Tibial nerve (tissue), 4 donors: Measurements from ENCODE around the gene SSR3. TPM values are rescaled to one million over a fixed set of nuclear protein-coding genes. Genes with fewer than 3 reads are reported as not detected.

ENCODE experiments used
- DNase-seq, 2 donors: peaks; one replicate each; pipeline ENCODE4 v3.0.0-alpha.2; 2019; ENCODE audit warnings: low spot score in 2 of 2
- H3K27ac ChIP-seq, 4 donors: fragments of 200-600 bp; sonication (generic) in 3 of 4; one replicate each; pipeline ENCODE4 v1.5.1; 2017 to 2019; ENCODE audit warnings: mild to moderate bottlenecking in 1 of 4
- H3K27me3 ChIP-seq, 2 donors: fragments of 200-600 bp; sonication (generic) in 1 of 2; one replicate each; pipeline versions ENCODE4 v1.5.1 to v1.6.0; 2017 to 2019
- H3K36me3 ChIP-seq, 3 donors: fragments of 200-600 bp; sonication (generic); one replicate each; pipeline ENCODE4 v1.5.1; 2018 to 2019
- H3K4me1 ChIP-seq, 4 donors: fragments of 200-600 bp; sonication (generic) in 3 of 4; one replicate each; pipeline ENCODE4 v1.5.1; 2017 to 2019
- H3K4me3 ChIP-seq, 4 donors: fragments of 200-600 bp; sonication (generic) in 3 of 4; one replicate each; pipeline ENCODE4 v1.5.1; 2017 to 2019; ENCODE audit warnings: mild to moderate bottlenecking in 1 of 4, moderate library complexity in 1 of 4
- H3K9me3 ChIP-seq, 4 donors: fragments of 200-600 bp; sonication (generic) in 3 of 4; one replicate each; pipeline ENCODE4 v1.5.1; 2017 to 2019
- EP300 ChIP-seq, 2 donors: sonication (generic); formaldehyde crosslinking; IDR thresholded peaks; one replicate each; pipeline ENCODE4 v1.6.1; 2017; ENCODE audit warnings: antibody characterized with exemption in 2 of 2, mild to moderate bottlenecking in 1 of 2
- POLR2A ChIP-seq, 2 donors: fragments of 450-650 bp; IDR thresholded peaks; one replicate each; pipeline ENCODE4 v1.6.1; 2017; ENCODE audit warnings: antibody characterized with exemption in 2 of 2, mild to moderate bottlenecking in 2 of 2, moderate library complexity in 2 of 2
- WGBS, 2 donors: methylation state at CpG; one replicate each; pipeline ENCODE4 v1.1.5; 2018; 5-methylcytosine and 5-hydroxymethylcytosine counted together
- total RNA-seq, 4 donors: library from RNA; depleted of rRNA; stranded (reverse); fragments of >200 nt; gene quantifications; one replicate each; pipeline ENCODE4 v1.1.0, GENCODE V29; 2016
- TF ChIP-seq, protein P1 (sequence below), 5 experiments: fragments of 200-600 bp in 3 of 5; fragments of 450-650 bp in 2 of 5; sonication (generic) in 3 of 5; IDR thresholded peaks; one replicate each; pipeline ENCODE4 v1.5.1; 2016 to 2019; ENCODE audit warnings: antibody characterized with exemption in 5 of 5, mild to moderate bottlenecking in 3 of 5, moderate library complexity in 2 of 5

SSR3 gene
- total RNA-seq, 4 donors from 2014 or later = 73.2 to 88.5 (median 79.0) TPM

DNA sequence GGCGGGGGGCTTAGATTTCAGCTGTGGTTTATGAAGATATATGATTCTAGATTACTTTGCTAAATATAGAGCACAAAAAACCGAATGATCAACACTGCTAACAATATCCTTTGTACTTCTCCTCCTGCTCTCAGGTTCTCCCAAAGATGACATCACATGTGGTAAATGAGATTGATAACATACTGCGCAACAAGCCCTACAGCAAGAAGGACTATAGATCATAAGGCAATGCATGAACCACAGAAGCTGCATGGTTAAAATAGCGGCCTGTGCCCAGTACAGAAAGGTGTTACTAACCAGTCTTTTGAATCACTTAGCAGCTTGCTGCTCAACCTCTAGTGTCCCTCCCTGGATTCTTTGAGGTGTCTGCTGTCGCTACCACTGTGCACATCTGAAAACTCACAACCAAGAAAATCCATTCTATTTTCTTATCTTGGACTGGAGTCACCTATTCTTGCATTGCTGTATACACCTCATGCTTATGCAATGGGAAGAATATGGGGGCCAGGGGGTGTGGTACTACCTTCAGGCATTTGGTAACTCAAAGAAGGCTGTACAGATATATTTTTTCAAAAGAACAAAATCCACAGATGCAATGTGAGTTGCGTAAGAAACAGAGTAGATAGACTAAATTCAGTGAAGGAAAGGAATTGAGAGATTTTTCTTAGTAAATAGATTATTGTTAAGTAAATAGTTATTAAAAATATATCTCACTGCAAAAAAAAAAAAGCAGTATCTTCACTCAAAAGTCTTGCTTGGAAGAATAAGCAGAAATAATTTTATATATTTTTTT, 18.2 kb downstream of the SSR3 start:
- WGBS, 2 donors = 90 to 91% methylated on average over 6 of the region's 6 CpGs
- Histone ChIP-seq H3K4me3 (no peak overlapping the region), H3K36me3 (peaks cover 0 to 22% (median 0%) of the 10 kb centered on the region in 3 donors), H3K27me3 (no peaks in the 10 kb centered on the region), H3K9me3 (no peaks in the 10 kb centered on the region), H3K27ac (no peak overlapping the region), H3K4me1 (peaks cover 0 to 38% (median 10%) of the 10 kb centered on the region in 4 donors)
- DNase-seq = no peak
- TF ChIP-seq EP300 (IDR thresholded peaks at IDR 0.05) = no peak
- no peak for TF ChIP-seq POLR2A (IDR thresholded peaks at IDR 0.05)
- TF ChIP-seq, protein P1, sequence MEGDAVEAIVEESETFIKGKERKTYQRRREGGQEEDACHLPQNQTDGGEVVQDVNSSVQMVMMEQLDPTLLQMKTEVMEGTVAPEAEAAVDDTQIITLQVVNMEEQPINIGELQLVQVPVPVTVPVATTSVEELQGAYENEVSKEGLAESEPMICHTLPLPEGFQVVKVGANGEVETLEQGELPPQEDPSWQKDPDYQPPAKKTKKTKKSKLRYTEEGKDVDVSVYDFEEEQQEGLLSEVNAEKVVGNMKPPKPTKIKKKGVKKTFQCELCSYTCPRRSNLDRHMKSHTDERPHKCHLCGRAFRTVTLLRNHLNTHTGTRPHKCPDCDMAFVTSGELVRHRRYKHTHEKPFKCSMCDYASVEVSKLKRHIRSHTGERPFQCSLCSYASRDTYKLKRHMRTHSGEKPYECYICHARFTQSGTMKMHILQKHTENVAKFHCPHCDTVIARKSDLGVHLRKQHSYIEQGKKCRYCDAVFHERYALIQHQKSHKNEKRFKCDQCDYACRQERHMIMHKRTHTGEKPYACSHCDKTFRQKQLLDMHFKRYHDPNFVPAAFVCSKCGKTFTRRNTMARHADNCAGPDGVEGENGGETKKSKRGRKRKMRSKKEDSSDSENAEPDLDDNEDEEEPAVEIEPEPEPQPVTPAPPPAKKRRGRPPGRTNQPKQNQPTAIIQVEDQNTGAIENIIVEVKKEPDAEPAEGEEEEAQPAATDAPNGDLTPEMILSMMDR (IDR thresholded peaks at IDR 0.05) = no peak

GRCh38 chr3:156535798-156536197, 19.1 kb downstream of the SSR3 start:
- H3K4me1 ChIP-seq = peaks cover 0 to 28% (median 7%) of the 10 kb centered on the region in 4 donors
- WGBS, 2 donors = 95 to 99% methylated on average over 2 of the region's 2 CpGs
- no peaks in the 10 kb centered on the region for H3K9me3 ChIP-seq
- no peak for DNase-seq
- H3K27ac ChIP-seq = peak overlapping the region; percentile 21 to 86 (median 73)
- no peak overlapping the region for H3K4me3 ChIP-seq
- TF ChIP-seq EP300 (IDR thresholded peaks at IDR 0.05) (no peak), POLR2A (IDR thresholded peaks at IDR 0.05) (no peak)
- TF ChIP-seq, protein P1 (IDR thresholded peaks at IDR 0.05) = no peak
- peaks cover 0 to 28% (median 0%) of the 10 kb centered on the region in 3 donors for H3K36me3 ChIP-seq
- no peaks in the 10 kb centered on the region for H3K27me3 ChIP-seq

DNA sequence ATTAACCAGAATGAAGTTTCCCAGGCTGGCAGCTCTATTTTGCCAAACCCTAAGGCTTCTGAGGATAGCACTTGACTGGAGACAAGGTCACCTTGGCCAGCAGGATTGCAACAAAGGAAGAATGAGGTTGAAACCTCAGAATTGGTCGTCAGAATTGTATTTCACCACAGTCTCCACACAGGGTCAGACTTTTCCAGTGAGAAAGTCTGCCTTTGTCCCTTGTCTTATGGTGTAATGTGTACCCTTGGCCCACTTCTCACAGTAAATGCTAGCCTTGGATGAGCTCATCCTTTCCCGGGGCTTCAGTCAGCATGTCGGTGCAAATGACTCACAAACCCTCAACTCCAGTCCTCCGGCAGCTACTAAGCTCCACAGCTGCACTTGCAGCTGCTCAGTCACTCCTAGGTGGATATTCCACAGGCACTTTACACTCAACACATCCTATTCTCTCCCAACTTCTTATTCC, 19.7 kb downstream of the SSR3 start:
- Histone ChIP-seq H3K36me3 (peaks cover 0 to 28% (median 0%) of the 10 kb centered on the region in 3 donors), H3K4me3 (no peak overlapping the region), H3K4me1 (peaks cover 0 to 27% (median 7%) of the 10 kb centered on the region in 4 donors), H3K27me3 (no peaks in the 10 kb centered on the region), H3K27ac (peak overlapping the region; percentile 21 to 86 (median 73)), H3K9me3 (no peaks in the 10 kb centered on the region)
- peak; percentile 35 to 79 for DNase-seq
- TF ChIP-seq POLR2A (IDR thresholded peaks at IDR 0.05) = peak in 1 of 2 donors; percentile 27
- TF ChIP-seq, protein P1 (IDR thresholded peaks at IDR 0.05) = peak; percentile 9 to 60 (median 32)
- TF ChIP-seq EP300 (IDR thresholded peaks at IDR 0.05) = peak; percentile 53 to 93
- 9 to 15% methylated on average over 4 of the region's 4 CpGs for WGBS, 2 donors

- H3K4me1 ChIP-seq = peaks cover 0 to 27% (median 7%) of the 10 kb centered on the region in 4 donors
- H3K9me3 ChIP-seq = no peaks in the 10 kb centered on the region
- peaks cover 0 to 18% (median 0%) of the 10 kb centered on the region in 3 donors for H3K36me3 ChIP-seq
- 69 to 73% methylated on average over 4 of the region's 4 CpGs for WGBS, 2 donors
- H3K27me3 ChIP-seq = no peaks in the 10 kb centered on the region
- TF ChIP-seq EP300 (IDR thresholded peaks at IDR 0.05) = no peak
- TF ChIP-seq, protein P1 (IDR thresholded peaks at IDR 0.05) = no peak
- TF ChIP-seq POLR2A (IDR thresholded peaks at IDR 0.05) = no peak
- peak overlapping the region in 2 of 4 donors; percentile 20 to 86 for H3K27ac ChIP-seq
- H3K4me3 ChIP-seq = no peak overlapping the region
- no peak for DNase-seq
These were observed 21.7 kb downstream of the SSR3 start for GRCh38 chr3:156533205-156533604.

- no peak for DNase-seq
- TF ChIP-seq, protein P1 (IDR thresholded peaks at IDR 0.05) = no peak
- Histone ChIP-seq H3K4me3 (no peak overlapping the region), H3K27ac (peak overlapping the region in 2 of 4 donors; percentile 20 to 86), H3K27me3 (no peaks in the 10 kb centered on the region), H3K9me3 (no peaks in the 10 kb centered on the region), H3K4me1 (peaks cover 0 to 27% (median 7%) of the 10 kb centered on the region in 4 donors), H3K36me3 (peaks cover 0 to 21% (median 0%) of the 10 kb centered on the region in 3 donors)
- 55 to 56% methylated on average over 3 of the region's 3 CpGs for WGBS, 2 donors
These were observed 22.2 kb downstream of the SSR3 start for GRCh38 chr3:156532730-156533129.
